Right lobe of liver (tissue), 4 donors: Measurements from ENCODE around the gene SMIM9.

Experiments
- POLR2A ChIP-seq: fragments of 450-650 bp; IDR thresholded peaks from one replicate; pipeline ENCODE4 v1.6.1; 2017; ENCODE audit warnings: antibody characterized with exemption, mild to moderate bottlenecking
- TF ChIP-seq, protein P1 (sequence below), 4 donors: fragments of 200-600 bp in 3 of 4; fragments of 450-650 bp in 1 of 4; IDR thresholded peaks; one replicate each; pipeline versions ENCODE4 v1.5.1 to v1.8.0; 2016 to 2022; ENCODE audit warnings: antibody characterized with exemption in 4 of 4, mild to moderate bottlenecking in 2 of 4
- donor health status: DM: no; HTN: no; CAD: no.
- donor health status: DM: no; HTN: no; CAD: no.
- donor health status: DM: no; HTN: yes; CAD: no.

DNA sequence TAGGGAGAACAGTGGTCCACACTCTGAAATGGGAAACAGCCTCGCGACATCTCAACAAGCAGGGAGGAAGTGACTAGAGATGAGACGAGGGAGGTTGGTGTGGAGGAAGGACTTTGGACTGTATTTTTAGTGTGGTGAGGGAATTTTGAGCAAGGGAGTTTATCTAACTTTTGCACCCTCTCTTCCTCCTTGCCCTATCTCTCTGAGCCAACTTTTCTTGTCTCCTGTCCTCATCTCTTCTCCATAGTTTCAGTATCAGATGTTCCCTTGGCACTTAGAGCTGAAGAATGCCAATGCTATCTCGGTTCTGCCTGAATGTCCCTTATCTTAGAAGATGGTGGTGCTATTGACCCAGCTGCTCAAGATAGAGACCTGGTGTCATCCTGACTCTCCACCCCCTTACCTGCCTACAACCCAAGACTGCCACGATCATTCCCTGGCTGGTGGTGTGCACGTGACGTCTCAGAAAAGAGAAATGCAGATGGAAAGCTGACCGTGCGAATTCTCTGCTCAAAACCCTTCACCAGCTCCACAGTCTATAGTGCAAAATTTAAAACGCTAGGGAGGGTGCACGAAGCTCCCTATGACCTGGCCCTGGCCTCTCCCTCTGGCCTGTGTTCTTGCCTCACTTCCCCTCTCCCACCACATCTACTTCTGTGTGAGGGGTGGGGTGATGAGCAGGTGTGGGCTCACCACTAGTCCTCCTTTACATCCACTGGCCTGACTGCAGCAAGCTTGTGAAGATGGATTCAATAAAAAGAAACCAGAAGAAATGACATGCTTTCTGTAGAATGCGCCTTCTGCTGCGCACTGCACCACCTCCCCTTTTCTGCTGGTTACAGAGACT lies 50.1 kb downstream of the SMIM9 start:
- TF ChIP-seq, protein P1, sequence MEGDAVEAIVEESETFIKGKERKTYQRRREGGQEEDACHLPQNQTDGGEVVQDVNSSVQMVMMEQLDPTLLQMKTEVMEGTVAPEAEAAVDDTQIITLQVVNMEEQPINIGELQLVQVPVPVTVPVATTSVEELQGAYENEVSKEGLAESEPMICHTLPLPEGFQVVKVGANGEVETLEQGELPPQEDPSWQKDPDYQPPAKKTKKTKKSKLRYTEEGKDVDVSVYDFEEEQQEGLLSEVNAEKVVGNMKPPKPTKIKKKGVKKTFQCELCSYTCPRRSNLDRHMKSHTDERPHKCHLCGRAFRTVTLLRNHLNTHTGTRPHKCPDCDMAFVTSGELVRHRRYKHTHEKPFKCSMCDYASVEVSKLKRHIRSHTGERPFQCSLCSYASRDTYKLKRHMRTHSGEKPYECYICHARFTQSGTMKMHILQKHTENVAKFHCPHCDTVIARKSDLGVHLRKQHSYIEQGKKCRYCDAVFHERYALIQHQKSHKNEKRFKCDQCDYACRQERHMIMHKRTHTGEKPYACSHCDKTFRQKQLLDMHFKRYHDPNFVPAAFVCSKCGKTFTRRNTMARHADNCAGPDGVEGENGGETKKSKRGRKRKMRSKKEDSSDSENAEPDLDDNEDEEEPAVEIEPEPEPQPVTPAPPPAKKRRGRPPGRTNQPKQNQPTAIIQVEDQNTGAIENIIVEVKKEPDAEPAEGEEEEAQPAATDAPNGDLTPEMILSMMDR (IDR thresholded peaks at IDR 0.05): no peak
- TF ChIP-seq POLR2A: no peak
